H1 (cell line): ENCODE data around the gene SLC15A1. TPM values are rescaled to one million over a fixed set of nuclear protein-coding genes. Genes with fewer than 3 reads are reported as not detected.

ENCODE experiments used
- CBX8 ChIP-seq: fragments of 300-800, 300-1000 bp; sonication (generic); IDR thresholded peaks from 2 replicates; pipeline ENCODE4 v1.7.1; 2016; ENCODE audit warnings: low read depth, low read length, borderline replicate concordance
- KDM4A ChIP-seq: IDR thresholded peaks from one replicate; pipeline ENCODE4 v1.7.1; 2012; ENCODE audit warnings: low read depth, mild to moderate bottlenecking, moderate library complexity, low read length, inconsistent platforms; ENCODE audit not compliant: severe bottlenecking
- POU5F1 ChIP-seq: IDR thresholded peaks from 2 replicates; pipeline ENCODE4 v1.6.1; 2011; ENCODE audit warnings: low read depth, mild to moderate bottlenecking, low read length, moderate library complexity
- RBBP5 ChIP-seq: IDR thresholded peaks from 2 replicates; pipeline ENCODE4 v1.7.1; 2012; ENCODE audit warnings: low read depth, mild to moderate bottlenecking, inconsistent platforms, low read length, moderate library complexity, borderline replicate concordance
- SIN3A ChIP-seq, 2 experiments: IDR thresholded peaks in 1 of 2; conservative IDR thresholded peaks in 1 of 2; 2 replicates each; pipeline ENCODE4 v1.6.1; 2011 to 2012; ENCODE audit warnings: low read length in 2 of 2, improper control_type of control experiment in 1 of 2, low read depth in 1 of 2, mild to moderate bottlenecking in 1 of 2
- SP2 ChIP-seq: IDR thresholded peaks from 2 replicates; pipeline ENCODE4 v1.6.1; 2012; ENCODE audit warnings: mild to moderate bottlenecking, low read length, inconsistent platforms
- SRF ChIP-seq: IDR thresholded peaks from 2 replicates; pipeline ENCODE4 v1.6.1; 2011; ENCODE audit warnings: mild to moderate bottlenecking, low read depth, low read length, moderate library complexity
- polyA plus RNA-seq, 7 experiments: library from polyadenylated mRNA; depleted of rRNA in 3 of 7; stranded (reverse) in 5 of 7; unstranded in 2 of 7; fragments of >200 nt in 5 of 7; fragments of 200-250 nt in 2 of 7; gene quantifications; 1 replicate in 5 of 7; 2 replicates in 1 of 7; 4 replicates in 1 of 7; pipeline versions ENCODE4 v1.2.1 to v1.2.3, GENCODE V29; 2011 to 2013; ENCODE audit warnings: missing spikeins in 2 of 7, mixed read lengths in 2 of 7
- total RNA-seq: library from RNA; stranded (reverse); fragmentation: NEBNext Ultra II Directional; extraction: Animal tissue kit (Norgen Biotek cat#: 25700); gene quantifications from 2 replicates; pipeline ENCODE4 v1.2.1, GENCODE V29; 2021
- TF ChIP-seq, protein P1 (sequence below): fragments of 300-600 bp; sonication (generic); IDR thresholded peaks from 2 replicates; pipeline ENCODE4 v1.7.1; 2012; ENCODE audit warnings: low read length, moderate library complexity, mild to moderate bottlenecking, inconsistent platforms; ENCODE audit not compliant: insufficient replicate concordance
- TF ChIP-seq, protein P2 (sequence below): IDR thresholded peaks from 2 replicates; pipeline ENCODE4 v1.6.1; 2012; ENCODE audit warnings: low read length, inconsistent platforms

SLC15A1 gene
- total and polyA plus RNA-seq, 2 of the 8 experiments (the other 6 are each of a cell fraction or from before 2014, with no cell fraction given), result 1.3 to 2.4 TPM

GRCh38 chr13:98657506-98658085, 94.9 kb downstream of the SLC15A1 start (continued):
- TF ChIP-seq, protein P1, sequence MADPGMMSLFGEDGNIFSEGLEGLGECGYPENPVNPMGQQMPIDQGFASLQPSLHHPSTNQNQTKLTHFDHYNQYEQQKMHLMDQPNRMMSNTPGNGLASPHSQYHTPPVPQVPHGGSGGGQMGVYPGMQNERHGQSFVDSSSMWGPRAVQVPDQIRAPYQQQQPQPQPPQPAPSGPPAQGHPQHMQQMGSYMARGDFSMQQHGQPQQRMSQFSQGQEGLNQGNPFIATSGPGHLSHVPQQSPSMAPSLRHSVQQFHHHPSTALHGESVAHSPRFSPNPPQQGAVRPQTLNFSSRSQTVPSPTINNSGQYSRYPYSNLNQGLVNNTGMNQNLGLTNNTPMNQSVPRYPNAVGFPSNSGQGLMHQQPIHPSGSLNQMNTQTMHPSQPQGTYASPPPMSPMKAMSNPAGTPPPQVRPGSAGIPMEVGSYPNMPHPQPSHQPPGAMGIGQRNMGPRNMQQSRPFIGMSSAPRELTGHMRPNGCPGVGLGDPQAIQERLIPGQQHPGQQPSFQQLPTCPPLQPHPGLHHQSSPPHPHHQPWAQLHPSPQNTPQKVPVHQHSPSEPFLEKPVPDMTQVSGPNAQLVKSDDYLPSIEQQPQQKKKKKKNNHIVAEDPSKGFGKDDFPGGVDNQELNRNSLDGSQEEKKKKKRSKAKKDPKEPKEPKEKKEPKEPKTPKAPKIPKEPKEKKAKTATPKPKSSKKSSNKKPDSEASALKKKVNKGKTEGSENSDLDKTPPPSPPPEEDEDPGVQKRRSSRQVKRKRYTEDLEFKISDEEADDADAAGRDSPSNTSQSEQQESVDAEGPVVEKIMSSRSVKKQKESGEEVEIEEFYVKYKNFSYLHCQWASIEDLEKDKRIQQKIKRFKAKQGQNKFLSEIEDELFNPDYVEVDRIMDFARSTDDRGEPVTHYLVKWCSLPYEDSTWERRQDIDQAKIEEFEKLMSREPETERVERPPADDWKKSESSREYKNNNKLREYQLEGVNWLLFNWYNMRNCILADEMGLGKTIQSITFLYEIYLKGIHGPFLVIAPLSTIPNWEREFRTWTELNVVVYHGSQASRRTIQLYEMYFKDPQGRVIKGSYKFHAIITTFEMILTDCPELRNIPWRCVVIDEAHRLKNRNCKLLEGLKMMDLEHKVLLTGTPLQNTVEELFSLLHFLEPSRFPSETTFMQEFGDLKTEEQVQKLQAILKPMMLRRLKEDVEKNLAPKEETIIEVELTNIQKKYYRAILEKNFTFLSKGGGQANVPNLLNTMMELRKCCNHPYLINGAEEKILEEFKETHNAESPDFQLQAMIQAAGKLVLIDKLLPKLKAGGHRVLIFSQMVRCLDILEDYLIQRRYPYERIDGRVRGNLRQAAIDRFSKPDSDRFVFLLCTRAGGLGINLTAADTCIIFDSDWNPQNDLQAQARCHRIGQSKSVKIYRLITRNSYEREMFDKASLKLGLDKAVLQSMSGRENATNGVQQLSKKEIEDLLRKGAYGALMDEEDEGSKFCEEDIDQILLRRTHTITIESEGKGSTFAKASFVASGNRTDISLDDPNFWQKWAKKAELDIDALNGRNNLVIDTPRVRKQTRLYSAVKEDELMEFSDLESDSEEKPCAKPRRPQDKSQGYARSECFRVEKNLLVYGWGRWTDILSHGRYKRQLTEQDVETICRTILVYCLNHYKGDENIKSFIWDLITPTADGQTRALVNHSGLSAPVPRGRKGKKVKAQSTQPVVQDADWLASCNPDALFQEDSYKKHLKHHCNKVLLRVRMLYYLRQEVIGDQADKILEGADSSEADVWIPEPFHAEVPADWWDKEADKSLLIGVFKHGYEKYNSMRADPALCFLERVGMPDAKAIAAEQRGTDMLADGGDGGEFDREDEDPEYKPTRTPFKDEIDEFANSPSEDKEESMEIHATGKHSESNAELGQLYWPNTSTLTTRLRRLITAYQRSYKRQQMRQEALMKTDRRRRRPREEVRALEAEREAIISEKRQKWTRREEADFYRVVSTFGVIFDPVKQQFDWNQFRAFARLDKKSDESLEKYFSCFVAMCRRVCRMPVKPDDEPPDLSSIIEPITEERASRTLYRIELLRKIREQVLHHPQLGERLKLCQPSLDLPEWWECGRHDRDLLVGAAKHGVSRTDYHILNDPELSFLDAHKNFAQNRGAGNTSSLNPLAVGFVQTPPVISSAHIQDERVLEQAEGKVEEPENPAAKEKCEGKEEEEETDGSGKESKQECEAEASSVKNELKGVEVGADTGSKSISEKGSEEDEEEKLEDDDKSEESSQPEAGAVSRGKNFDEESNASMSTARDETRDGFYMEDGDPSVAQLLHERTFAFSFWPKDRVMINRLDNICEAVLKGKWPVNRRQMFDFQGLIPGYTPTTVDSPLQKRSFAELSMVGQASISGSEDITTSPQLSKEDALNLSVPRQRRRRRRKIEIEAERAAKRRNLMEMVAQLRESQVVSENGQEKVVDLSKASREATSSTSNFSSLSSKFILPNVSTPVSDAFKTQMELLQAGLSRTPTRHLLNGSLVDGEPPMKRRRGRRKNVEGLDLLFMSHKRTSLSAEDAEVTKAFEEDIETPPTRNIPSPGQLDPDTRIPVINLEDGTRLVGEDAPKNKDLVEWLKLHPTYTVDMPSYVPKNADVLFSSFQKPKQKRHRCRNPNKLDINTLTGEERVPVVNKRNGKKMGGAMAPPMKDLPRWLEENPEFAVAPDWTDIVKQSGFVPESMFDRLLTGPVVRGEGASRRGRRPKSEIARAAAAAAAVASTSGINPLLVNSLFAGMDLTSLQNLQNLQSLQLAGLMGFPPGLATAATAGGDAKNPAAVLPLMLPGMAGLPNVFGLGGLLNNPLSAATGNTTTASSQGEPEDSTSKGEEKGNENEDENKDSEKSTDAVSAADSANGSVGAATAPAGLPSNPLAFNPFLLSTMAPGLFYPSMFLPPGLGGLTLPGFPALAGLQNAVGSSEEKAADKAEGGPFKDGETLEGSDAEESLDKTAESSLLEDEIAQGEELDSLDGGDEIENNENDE, result no peak
- TF ChIP-seq SP2 (no peak), SRF (no peak), CBX8 (no peak), SIN3A (conservative IDR thresholded peaks at IDR 0.05 in 1 of 2, IDR thresholded peaks at IDR 0.05 in 1 of 2; ENCODE audit: low read depth in 1 of 2, low read length in 2 of 2) (no peak), POU5F1 (no peak), KDM4A (no peak), RBBP5 (no peak)
- TF ChIP-seq, protein P2, sequence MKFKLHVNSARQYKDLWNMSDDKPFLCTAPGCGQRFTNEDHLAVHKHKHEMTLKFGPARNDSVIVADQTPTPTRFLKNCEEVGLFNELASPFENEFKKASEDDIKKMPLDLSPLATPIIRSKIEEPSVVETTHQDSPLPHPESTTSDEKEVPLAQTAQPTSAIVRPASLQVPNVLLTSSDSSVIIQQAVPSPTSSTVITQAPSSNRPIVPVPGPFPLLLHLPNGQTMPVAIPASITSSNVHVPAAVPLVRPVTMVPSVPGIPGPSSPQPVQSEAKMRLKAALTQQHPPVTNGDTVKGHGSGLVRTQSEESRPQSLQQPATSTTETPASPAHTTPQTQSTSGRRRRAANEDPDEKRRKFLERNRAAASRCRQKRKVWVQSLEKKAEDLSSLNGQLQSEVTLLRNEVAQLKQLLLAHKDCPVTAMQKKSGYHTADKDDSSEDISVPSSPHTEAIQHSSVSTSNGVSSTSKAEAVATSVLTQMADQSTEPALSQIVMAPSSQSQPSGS, result no peak
